ENCODE results near the gene WHAMM.
"Not testable (repeated sequence)": the region's sequence is repeated elsewhere in the genome, so short reads cannot be mapped to it uniquely, and the experiment has no call there.

WHAMM gene

DNA sequence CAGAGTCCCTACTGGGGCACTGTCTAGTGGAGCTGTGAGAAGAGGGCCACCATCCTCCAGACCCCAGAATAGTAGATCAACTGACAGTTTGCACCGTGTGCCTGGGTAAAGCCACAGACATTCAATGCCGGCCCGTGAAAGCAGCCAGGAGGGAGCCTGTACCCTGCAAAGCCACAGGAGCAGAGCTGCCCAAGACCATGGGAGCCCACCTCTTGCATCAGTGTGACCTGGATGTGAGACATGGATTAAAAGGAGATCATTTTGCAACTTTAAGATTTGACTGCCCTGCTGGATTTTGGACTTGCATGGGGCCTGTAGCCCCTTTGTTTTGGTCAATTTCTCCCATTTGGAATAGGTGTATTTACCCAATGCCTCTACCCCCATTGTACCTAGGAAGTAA is 56.6 kb downstream of the WHAMM start:
- DNase-seq (ENCODE audit: low read depth), result not testable (repeated sequence)

DNA sequence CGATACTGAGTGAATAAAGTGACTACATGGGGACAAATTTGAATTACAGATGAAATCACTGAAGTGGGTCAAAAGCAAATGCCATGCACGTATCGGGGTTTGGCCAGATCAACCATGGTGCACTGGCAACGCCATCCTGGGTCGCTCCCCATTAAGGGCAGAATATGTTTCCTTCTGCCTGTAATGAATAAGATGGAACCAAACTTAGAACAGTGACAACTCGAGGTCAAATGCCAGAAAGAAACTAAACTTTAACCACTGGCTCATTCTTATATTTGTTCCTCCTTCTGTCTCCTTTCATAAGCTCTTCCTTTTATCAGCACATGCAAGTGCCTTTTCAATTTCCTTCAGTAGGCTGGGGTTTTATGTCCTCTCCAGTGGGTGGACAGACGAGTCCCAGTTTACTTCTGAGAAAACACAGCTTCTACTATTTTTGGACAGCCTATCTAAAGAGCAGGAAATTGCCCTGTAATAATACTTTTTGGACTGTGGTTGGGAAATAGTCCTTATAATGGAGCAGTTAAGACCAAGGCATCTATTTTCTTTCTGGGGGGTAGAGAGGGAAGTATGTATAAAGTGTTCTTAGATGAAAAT is 61.4 kb downstream of the WHAMM start:
- DNase-seq (ENCODE audit: low read depth), result no peak

DNA sequence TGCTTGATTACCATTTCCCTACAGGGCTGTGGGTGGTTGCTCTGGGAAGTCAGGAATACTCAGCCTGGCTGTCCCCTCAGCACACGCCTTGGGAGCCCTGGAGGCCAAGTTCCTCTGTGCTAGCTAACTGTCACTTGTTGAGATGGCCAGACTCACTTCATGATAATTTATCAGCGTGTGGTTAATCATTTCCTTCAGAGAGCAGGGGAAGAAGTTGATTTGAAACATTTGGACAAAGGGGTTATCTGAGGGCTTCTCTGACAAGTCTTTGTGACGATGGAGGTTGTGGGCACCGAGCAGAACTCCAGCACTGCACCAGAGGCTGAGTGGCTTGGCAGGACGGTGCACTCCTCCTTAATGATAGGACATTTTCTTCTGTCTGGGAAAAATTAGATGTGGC is 61.9 kb downstream of the WHAMM start:
- DNase-seq (ENCODE audit: low read depth), result no peak

DNA sequence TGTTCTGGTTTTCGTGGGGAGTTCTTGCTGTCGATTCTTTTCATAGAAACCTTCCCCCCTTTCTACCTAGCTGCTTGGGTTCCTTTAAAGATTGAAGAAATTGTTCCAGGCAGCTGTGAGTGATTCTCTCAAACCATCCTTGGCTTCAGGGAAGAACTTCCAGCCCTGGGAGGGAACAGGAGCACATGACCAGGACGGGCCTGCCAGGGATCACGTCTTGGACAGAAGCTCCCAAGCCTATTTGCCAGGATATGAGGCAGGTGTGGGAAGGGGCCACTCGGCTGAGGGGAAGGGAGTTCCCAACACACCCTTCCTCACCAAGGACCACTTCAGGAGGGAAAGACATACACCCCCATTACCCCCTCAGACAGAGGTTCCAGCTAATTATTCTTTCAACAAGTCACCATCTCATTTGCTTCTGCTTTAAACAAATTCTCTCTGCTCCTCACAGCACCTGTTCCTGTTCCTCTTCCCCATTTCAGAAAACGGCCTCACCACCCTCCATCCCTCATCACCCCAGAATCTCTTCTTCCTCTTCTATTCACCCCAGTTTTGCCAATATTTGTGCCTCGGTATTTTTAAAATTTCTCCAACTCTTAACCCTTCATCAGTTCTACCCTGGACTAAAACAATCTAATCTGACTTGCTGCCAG is 62.5 kb downstream of the WHAMM start:
- DNase-seq (ENCODE audit: low read depth), result no peak

DNA sequence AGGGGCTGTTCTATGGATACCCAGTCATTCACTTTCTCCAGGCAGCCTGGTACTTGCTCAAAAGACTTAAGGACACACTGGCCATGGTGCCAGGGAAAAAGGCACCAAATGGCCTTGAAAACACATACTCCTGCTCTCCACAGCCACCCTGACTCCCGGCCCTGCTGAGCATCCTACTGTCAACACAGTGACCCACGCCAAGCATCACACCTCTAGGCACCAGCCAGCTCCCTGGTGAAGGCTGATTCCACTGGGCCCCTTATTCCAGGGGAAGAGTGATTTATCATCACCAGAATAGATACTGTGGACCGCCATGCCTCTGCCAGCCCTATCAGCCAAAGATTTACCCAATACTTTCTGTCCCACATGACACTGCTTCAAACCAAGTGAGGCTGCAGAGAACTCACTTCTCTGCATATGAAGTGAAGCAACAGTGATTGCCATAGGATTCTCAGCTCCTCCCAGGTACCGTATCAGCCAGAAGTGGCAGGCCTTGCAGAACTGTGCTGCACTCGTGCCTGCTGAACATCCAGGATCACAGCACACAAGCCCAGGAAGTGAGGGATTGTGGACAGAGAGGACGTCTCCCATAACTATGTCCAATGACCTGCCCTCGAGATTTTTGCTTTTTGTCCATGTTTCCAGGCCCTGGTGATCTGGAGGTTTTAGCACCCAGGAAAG is 63.7 kb downstream of the WHAMM start:
- no peak for DNase-seq (ENCODE audit: low read depth)

DNA sequence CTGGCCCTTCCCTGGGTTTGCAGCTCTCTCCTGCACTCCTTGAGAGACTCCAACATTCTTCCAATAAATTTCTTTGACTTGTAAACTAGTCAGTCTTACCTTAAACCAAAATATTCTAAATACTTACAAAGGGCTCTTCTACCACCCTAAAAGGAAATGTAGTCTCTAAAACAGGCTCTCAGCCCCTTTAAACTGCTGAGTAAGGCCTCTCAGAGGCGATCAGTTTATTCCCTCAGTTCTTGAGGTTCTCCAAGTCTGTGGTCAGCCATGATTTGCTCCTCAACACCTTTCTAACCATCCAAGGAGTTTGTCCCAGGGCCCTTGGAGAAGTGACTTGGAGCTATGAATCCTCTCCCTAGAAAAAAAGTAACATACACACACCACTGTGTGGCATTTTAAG is 64.8 kb downstream of the WHAMM start:
- DNase-seq (ENCODE audit: low read depth), result no peak

DNA sequence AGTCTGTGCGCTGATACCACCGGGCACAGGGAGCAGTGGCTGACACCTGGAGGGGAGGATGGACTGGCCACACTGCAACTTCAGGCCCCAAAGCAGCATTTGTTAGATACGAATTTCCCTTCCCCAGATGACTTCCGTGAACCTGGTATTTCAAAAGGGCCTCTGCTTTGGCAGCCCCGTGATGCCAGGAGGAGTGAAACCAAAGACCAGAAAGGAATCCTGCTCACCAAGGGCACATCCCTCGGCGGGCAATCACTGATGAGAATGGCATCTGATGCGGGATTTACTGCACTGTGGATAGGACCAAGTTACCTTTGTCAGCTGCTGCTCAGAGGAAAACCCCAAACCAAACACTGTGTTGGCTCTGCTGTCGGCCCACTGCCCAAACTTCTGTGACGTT is 65.5 kb downstream of the WHAMM start:
- no peak for DNase-seq (ENCODE audit: low read depth)

DNA sequence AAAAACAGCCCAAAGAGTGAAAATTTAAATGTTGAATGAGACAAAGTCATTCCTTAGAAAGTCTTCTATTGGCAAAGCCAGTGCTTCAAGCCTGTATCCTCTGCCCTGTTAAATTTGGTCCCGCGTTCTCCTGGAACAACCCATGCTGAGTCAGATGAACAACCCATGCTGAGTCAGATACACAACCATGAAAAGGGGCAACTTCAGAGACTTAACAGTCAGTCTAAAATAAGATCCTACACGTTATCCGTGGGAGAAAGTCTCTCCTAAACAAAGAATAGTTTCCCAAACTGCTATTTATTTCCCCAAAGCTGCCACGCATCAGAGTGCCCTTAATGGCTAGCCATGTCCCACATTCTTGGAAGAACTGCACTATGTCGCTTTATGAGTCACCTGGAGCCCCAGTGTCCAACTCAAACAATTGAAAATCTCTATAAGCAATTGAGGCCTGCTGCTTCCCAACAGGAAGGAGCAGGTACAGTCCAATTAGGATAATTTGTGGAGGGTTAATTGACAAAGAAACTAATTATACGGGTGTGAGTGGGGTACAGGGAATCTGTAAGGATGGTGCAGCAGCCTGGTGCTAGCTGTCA is 66.1 kb downstream of the WHAMM start:
- DNase-seq (ENCODE audit: low read depth), result no peak

DNA sequence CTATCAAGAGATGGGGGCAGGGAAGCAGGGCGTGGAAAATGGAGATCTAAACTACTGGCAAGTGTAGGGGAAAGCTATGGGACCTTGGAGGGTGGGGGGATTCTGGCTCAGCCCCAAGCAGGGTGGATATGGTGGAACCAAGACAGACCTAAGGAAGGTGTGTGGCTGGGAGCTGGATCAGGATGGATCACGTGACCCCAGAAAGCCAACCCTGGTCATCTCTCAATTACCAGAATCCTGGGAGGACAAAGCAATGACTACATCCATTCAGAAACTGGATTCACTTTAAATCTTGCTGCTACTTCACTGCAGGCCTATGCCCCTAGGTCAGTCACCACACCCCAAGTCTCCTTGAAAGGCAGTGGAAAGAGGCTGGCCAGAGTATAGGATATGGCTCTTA is 68.4 kb downstream of the WHAMM start:
- DNase-seq (ENCODE audit: low read depth), result no peak

DNA sequence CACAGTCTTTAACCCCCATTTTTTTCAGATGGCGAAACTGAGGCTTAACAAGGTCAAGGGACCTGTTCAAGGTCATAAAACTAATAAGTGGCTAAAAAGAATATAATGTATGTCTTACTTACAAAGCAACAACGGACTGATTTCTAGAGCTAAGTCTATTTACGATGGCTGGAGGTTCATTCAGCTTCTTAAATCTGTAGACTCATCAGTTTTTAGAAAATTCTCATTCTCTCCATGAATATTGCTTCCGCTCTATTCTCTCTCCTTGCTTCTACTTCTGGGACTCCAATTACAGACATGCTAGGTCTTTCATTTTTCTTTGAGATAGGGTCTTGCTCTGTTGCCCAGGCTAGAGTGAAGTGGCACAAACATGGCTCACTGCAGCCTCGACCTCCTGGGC is 68.9 kb downstream of the WHAMM start:
- no peak for DNase-seq (ENCODE audit: low read depth)

DNA sequence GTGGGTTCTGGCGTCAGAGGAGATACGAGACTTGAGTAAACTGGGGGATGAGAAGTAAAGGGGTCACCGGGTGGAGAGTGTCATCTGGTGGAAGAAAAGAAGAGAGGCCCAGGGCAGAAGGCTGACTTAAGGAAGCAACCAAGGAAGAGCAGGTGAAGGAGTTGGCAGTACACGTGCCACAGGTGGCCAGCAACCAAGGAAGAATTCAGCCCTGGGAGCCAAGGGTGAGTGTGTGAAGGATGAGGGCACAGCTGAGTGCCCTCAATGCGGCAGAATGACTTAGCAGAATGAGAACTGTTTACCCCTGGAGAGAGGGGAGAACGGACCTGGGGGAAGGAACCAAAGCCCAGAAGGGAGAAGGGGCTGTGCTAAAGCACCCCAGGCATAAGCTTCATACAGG is 71.3 kb downstream of the WHAMM start:
- no peak for DNase-seq (ENCODE audit: low read depth)

DNA sequence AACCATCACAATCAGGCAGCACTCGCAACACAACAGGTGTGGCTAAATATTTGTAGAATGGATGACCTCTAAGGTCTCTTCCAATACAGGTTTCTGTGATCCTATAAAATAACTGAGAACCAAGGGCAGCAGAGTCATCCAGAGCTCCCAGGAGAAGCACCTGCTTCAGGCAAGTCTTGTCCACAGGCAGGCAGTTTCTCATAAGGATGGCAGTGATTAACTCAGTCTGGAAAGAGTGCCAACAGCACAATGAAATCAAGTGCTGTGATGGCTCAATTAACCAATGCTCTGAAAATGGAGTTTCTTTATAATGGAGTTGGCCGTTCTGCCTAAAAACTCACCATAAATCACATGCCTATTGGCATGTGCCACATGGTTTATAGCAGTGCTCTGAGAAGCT is 72.3 kb downstream of the WHAMM start:
- no peak for DNase-seq (ENCODE audit: low read depth)

DNA sequence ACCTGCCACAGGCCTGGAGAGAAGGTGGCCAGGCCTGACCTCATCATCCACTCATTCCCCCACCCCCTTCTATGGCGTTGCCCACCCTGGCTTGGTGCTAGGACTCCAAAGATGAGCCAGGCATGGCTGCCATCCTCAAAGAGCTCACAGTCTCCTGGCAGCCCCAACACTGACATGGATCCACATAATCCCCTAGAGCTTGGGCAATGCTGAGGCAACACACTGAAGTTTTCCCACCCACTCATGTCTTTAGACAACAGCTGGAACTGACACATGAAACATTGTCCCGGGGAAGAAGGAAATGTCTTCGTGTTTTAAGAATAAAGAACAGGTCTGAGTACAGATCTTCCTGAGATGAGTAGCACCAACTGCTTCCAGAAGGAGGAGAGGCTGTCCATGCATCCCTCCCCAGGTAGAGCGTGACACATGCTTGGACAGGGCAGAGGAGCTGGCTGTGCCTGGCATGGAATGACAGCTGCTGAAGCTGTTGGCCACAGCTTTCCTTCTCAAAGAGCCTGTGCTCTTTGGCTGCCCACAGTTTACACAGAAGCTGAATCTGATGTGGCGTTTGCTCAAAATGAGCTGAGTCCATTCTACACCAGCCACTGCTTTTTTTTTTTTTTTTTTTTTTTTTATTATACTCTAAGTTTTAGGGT is 73.0 kb downstream of the WHAMM start:
- DNase-seq (ENCODE audit: low read depth), result no peak
